Smooth muscle cell (in vitro differentiated cells): ENCODE data around the gene ATIC. TPM values are rescaled to one million over a fixed set of nuclear protein-coding genes. Genes with fewer than 3 reads are reported as not detected.

Source experiments
- DNase-seq: peaks from one replicate; lab custom pipeline; 2025; ENCODE audit not compliant: unreplicated experiment; lab: John Stamatoyannopoulos, UW
- H2AFZ ChIP-seq: fragments of 200-600 bp; sonication (generic); 2 replicates; pipeline ENCODE4 v1.6.0; 2016; ENCODE audit warnings: antibody characterized with exemption, low read depth, mild to moderate bottlenecking
- H3F3A ChIP-seq: fragments of 200-600 bp; sonication (generic); 2 replicates; pipeline ENCODE4 v1.6.0; 2017; ENCODE audit warnings: antibody characterized with exemption, low read depth
- H3K27ac ChIP-seq: fragments of 200-600 bp; sonication (generic); 2 replicates; pipeline ENCODE4 v1.5.1; 2016; ENCODE audit warnings: low read depth, mild to moderate bottlenecking
- H3K27me3 ChIP-seq: fragments of 200-600 bp; sonication (generic); 2 replicates; pipeline ENCODE4 v1.6.1; 2016; ENCODE audit warnings: low read depth, mild to moderate bottlenecking
- H3K36me3 ChIP-seq: fragments of 200-600 bp; sonication (generic); 2 replicates; pipeline ENCODE4 v1.5.1; 2016; ENCODE audit warnings: low read depth
- H3K4me1 ChIP-seq: fragments of 200-600 bp; sonication (generic); 2 replicates; pipeline ENCODE4 v1.5.1; 2016; ENCODE audit warnings: low read depth
- H3K4me2 ChIP-seq: fragments of 200-600 bp; sonication (generic); 2 replicates; pipeline ENCODE4 v1.6.0; 2016; ENCODE audit warnings: mild to moderate bottlenecking
- H3K4me3 ChIP-seq: fragments of 200-600 bp; sonication (generic); 2 replicates; pipeline ENCODE4 v1.5.1; 2016; ENCODE audit warnings: mild to moderate bottlenecking
- H3K79me2 ChIP-seq: fragments of 200-600 bp; sonication (generic); 2 replicates; pipeline ENCODE4 v1.6.0; 2016; ENCODE audit warnings: low read depth, mild to moderate bottlenecking
- H3K9ac ChIP-seq: fragments of 200-600 bp; sonication (generic); 2 replicates; pipeline ENCODE4 v1.6.0; 2016; ENCODE audit warnings: low read depth
- H3K9me3 ChIP-seq: fragments of 200-600 bp; sonication (generic); replicated peaks from 2 replicates; pipeline ENCODE4 v1.5.1; 2016; ENCODE audit warnings: low read depth
- H4K20me1 ChIP-seq: fragments of 200-600 bp; sonication (generic); 2 replicates; pipeline ENCODE4 v1.6.0; 2016; ENCODE audit warnings: low read depth
- CTCF ChIP-seq: fragments of 200-600 bp; sonication (generic); IDR thresholded peaks from 2 replicates; pipeline ENCODE4 v1.5.1; 2017; ENCODE audit warnings: borderline replicate concordance, mild to moderate bottlenecking, antibody characterized with exemption; ENCODE audit not compliant: insufficient read depth, poor library complexity, severe bottlenecking
- WGBS: methylation state at CpG from one replicate; pipeline ENCODE4 v1.1.7; 2016; ENCODE audit warnings: low lambda C conversion rate; 5-methylcytosine and 5-hydroxymethylcytosine counted together
- polyA plus RNA-seq: library from polyadenylated mRNA; unstranded; fragments of >200 nt; fragmentation: Nextera tagmentation; extraction: Ambion mirVana; gene quantifications from 2 replicates; pipeline ENCODE4 v1.2.1, GENCODE V29; 2016
- total RNA-seq: library from RNA; depleted of rRNA; stranded (reverse); fragments of >200 nt; gene quantifications from 2 replicates; pipeline ENCODE4 v1.2.3, GENCODE V29; 2014

The ATIC gene
- total and polyA plus RNA-seq, 2 experiments from 2014 or later, result 28.3 to 67.7 TPM

GRCh38 chr2:215313255-215313613, 1.4 kb downstream of the ATIC start:
- no peak for DNase-seq
- H4K20me1 ChIP-seq, result no peaks in the 10 kb centered on the region
- peaks cover 5% of the 10 kb centered on the region for H3K4me1 ChIP-seq
- H2AFZ ChIP-seq, result no peak overlapping the region
- H3K9ac ChIP-seq, result no peak overlapping the region
- H3K9me3 ChIP-seq, result no peaks in the 10 kb centered on the region
- no peak for TF ChIP-seq CTCF
- H3K36me3 ChIP-seq, result peaks cover 3% of the 10 kb centered on the region
- H3K4me2 ChIP-seq, result peak overlapping the region; percentile 92
- 92% methylated on average over 4 of the region's 4 CpGs for WGBS
- H3K4me3 ChIP-seq, result no peak overlapping the region
- H3F3A ChIP-seq, result no peaks in the 10 kb centered on the region
- peaks cover 3% of the 10 kb centered on the region for H3K79me2 ChIP-seq
- peak overlapping the region; percentile 19 for H3K27ac ChIP-seq
- H3K27me3 ChIP-seq, result no peaks in the 10 kb centered on the region

- H3K27ac ChIP-seq, result no peak overlapping the region
Observed at GRCh38 chr2:215314896-215315295, 3.0 kb downstream of the ATIC start.

GRCh38 chr2:215315301-215315700, 3.4 kb downstream of the ATIC start:
- Histone ChIP-seq H4K20me1 (no peaks in the 10 kb centered on the region), H3F3A (no peaks in the 10 kb centered on the region), H3K4me3 (no peak overlapping the region), H3K27ac (no peak overlapping the region), H2AFZ (no peak overlapping the region), H3K9me3 (no peaks in the 10 kb centered on the region), H3K4me1 (peaks cover 5% of the 10 kb centered on the region), H3K79me2 (peaks cover 6% of the 10 kb centered on the region), H3K9ac (no peak overlapping the region), H3K27me3 (no peaks in the 10 kb centered on the region), H3K36me3 (peaks cover 11% of the 10 kb centered on the region), H3K4me2 (no peak overlapping the region)
- WGBS, result 89% methylated on average over 2 of the region's 2 CpGs
- TF ChIP-seq CTCF, result no peak
- no peak for DNase-seq

More at GRCh38 chr2:215314896-215315295, 3.0 kb downstream of the ATIC start:
- Histone ChIP-seq H3K4me2 (no peak overlapping the region), H2AFZ (no peak overlapping the region), H3K36me3 (peaks cover 7% of the 10 kb centered on the region), H3K9me3 (no peaks in the 10 kb centered on the region), H3K9ac (no peak overlapping the region), H4K20me1 (no peaks in the 10 kb centered on the region), H3K79me2 (peaks cover 6% of the 10 kb centered on the region), H3K27me3 (no peaks in the 10 kb centered on the region), H3K4me1 (peaks cover 5% of the 10 kb centered on the region), H3K4me3 (no peak overlapping the region), H3F3A (no peaks in the 10 kb centered on the region)
- 37% methylated on average over 1 of the region's 1 CpG for WGBS
- DNase-seq, result no peak
- TF ChIP-seq CTCF, result no peak

- H3K79me2 ChIP-seq, result peaks cover 6% of the 10 kb centered on the region
Observed at GRCh38 chr2:215316336-215316735, 4.5 kb downstream of the ATIC start.

More at GRCh38 chr2:215316336-215316735, 4.5 kb downstream of the ATIC start:
- no peaks in the 10 kb centered on the region for H3K9me3 ChIP-seq
- no peak overlapping the region for H3K9ac ChIP-seq
- H3K36me3 ChIP-seq, result peaks cover 11% of the 10 kb centered on the region
- H3K27ac ChIP-seq, result no peak overlapping the region
- peaks cover 5% of the 10 kb centered on the region for H3K4me1 ChIP-seq
- no peaks in the 10 kb centered on the region for H3K27me3 ChIP-seq
- no peak for DNase-seq
- H4K20me1 ChIP-seq, result no peaks in the 10 kb centered on the region
- no peak for TF ChIP-seq CTCF
- H3F3A ChIP-seq, result no peaks in the 10 kb centered on the region
- WGBS, result 94% methylated on average over 2 of the region's 2 CpGs
- H3K4me2 ChIP-seq, result no peak overlapping the region
- no peak overlapping the region for H3K4me3 ChIP-seq
- H2AFZ ChIP-seq, result no peak overlapping the region
